AG09309 (cell line): Measurements from ENCODE around the gene PPP2R5C.

Source experiments
- DNase-seq: peaks from one replicate; pipeline ENCODE4 v3.0.0-alpha.2; 2010; ENCODE audit warnings: low read depth
- H3K4me3 ChIP-seq: 2 replicates; pipeline ENCODE4 v1.5.1; 2011; ENCODE audit warnings: mild to moderate bottlenecking, low read depth, low read length, moderate library complexity; ENCODE audit not compliant: control insufficient read depth
- TF ChIP-seq, protein P1 (sequence below): IDR thresholded peaks from 2 replicates; pipeline ENCODE4 v1.5.1; 2011; ENCODE audit warnings: mild to moderate bottlenecking, low read depth, low read length, inconsistent platforms; ENCODE audit not compliant: insufficient read depth, control insufficient read depth; ENCODE audit errors: missing control alignments

The PPP2R5C gene

GRCh38 chr14:101869217-101869616 lies 107.7 kb downstream of the PPP2R5C start:
- DNase-seq = no peak
- no peak overlapping the region for H3K4me3 ChIP-seq
- TF ChIP-seq, protein P1, sequence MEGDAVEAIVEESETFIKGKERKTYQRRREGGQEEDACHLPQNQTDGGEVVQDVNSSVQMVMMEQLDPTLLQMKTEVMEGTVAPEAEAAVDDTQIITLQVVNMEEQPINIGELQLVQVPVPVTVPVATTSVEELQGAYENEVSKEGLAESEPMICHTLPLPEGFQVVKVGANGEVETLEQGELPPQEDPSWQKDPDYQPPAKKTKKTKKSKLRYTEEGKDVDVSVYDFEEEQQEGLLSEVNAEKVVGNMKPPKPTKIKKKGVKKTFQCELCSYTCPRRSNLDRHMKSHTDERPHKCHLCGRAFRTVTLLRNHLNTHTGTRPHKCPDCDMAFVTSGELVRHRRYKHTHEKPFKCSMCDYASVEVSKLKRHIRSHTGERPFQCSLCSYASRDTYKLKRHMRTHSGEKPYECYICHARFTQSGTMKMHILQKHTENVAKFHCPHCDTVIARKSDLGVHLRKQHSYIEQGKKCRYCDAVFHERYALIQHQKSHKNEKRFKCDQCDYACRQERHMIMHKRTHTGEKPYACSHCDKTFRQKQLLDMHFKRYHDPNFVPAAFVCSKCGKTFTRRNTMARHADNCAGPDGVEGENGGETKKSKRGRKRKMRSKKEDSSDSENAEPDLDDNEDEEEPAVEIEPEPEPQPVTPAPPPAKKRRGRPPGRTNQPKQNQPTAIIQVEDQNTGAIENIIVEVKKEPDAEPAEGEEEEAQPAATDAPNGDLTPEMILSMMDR = no peak

- TF ChIP-seq, protein P1 = no peak
- DNase-seq = no peak
- H3K4me3 ChIP-seq = no peak overlapping the region
Observed at GRCh38 chr14:101870273-101870939, 108.9 kb downstream of the PPP2R5C start.

DNA sequence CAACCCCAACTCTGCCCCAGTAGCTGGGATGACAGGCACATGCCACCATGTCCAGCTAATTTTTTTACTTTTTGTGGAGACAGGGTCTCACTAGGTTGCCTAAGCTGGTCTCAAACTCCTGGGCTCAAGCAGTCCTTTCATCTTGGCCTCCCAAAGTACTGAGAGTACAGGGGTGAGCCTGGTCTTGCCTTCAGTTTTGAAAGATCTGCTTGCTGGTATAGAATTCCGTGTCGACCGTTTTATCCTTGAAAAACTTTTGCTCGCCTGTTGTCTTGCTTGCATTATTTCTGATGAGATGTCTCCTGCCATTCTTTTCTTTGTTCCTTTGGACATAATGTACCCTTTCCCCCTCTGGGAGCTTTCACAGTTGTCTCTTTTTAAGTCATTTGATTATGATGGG lies 110.8 kb downstream of the PPP2R5C start:
- no peak overlapping the region for H3K4me3 ChIP-seq
- TF ChIP-seq, protein P1 = no peak
- no peak for DNase-seq

DNA sequence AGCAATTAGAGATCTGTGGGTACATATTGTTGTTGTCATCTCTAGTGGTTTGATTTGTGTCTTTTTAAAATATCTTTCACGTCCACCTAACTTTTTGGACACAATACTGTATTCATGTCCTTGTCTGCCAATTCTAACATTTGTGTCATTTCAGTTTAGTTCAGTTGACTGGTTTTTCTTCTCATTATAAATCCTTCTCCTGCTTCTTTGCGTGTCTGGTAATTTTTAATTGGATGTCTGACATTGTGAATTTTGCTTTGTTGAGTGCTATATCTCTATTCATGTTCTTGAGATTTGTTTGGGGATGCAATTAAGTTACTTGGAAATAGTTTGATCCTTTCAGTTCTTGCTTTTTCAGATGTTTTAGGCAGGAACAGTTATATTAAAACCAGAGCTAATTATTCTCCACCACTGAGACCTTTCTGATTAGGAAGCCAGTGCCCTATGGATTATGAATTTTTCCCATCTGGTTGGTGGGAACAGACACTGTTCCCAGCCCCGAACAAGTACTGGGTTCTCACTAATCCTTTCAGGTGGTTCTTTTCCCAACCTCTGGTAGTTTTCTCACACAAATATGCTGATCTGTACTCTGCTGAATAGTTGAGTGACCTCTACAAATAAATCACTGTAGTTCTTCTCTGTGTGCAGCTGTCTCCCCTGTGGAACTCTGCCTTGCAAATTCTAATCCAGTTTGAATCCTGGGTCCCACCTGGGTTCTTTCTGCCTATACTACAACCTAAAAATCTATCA lies 111.7 kb downstream of the PPP2R5C start:
- H3K4me3 ChIP-seq = no peak overlapping the region
- TF ChIP-seq, protein P1 = no peak
- DNase-seq = no peak

DNA sequence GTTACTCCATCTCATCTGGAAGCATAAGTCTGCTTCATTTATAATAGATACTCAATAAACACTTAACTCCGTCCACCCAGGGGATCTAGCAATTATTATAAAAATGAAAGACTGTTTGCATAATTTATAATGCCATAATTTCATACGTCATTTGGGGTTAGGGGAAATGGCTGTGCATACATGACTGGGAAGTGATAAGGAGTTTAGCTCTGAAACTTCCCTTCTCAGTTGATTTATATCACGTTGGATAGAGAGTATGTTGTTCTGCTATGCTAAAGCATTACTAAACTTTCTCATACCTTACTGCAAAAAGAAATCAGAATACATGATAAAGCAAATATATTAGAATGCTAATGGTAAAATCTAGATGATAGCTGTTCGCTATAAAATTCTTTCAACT lies 112.5 kb downstream of the PPP2R5C start:
- no peak for DNase-seq
- H3K4me3 ChIP-seq = no peak overlapping the region
- TF ChIP-seq, protein P1 = no peak

GRCh38 chr14:101875041-101875726 lies 113.7 kb downstream of the PPP2R5C start:
- H3K4me3 ChIP-seq = no peak overlapping the region
- DNase-seq = no peak
- TF ChIP-seq, protein P1 = no peak
